Esophagus muscularis mucosa (tissue), 4 donors: Measurements from ENCODE around the gene TRIM71. TPM values are rescaled to one million over a fixed set of nuclear protein-coding genes. Genes with fewer than 3 reads are reported as not detected.

Source experiments
- DNase-seq: peaks from one replicate; pipeline ENCODE4 v3.0.0-alpha.2; 2017; ENCODE audit errors: extremely low spot score
- H3K27ac ChIP-seq, 4 donors: fragments of 200-600 bp; sonication (generic); replicated peaks in 1 of 4; 1 replicate in 3 of 4; 2 replicates in 1 of 4; pipeline ENCODE4 v1.5.1; 2016 to 2019; ENCODE audit warnings: mild to moderate bottlenecking in 1 of 4
- H3K27me3 ChIP-seq, 4 donors: fragments of 200-600 bp; sonication (generic); one replicate each; pipeline versions ENCODE4 v1.5.1 to v1.6.0; 2016 to 2019
- H3K36me3 ChIP-seq, 4 donors: fragments of 200-600 bp; sonication (generic); one replicate each; pipeline ENCODE4 v1.5.1; 2016 to 2019
- H3K4me1 ChIP-seq, 4 donors: fragments of 200-600 bp; sonication (generic); one replicate each; pipeline ENCODE4 v1.5.1; 2016 to 2019
- H3K4me3 ChIP-seq, 4 donors: fragments of 200-600 bp; sonication (generic); 1 replicate in 2 of 4; 2 replicates in 2 of 4; pipeline ENCODE4 v1.5.1; 2016 to 2019; ENCODE audit warnings: mild to moderate bottlenecking in 4 of 4, moderate library complexity in 1 of 4
- H3K9me3 ChIP-seq, 4 donors: fragments of 200-600 bp; sonication (generic); 1 replicate in 3 of 4; 2 replicates in 1 of 4; pipeline ENCODE4 v1.5.1; 2016 to 2019
- EP300 ChIP-seq: sonication (generic); formaldehyde crosslinking; IDR thresholded peaks from one replicate; pipeline ENCODE4 v1.6.1; 2017; ENCODE audit warnings: antibody characterized with exemption
- POLR2A ChIP-seq: fragments of 450-650 bp; IDR thresholded peaks from one replicate; pipeline ENCODE4 v1.6.1; 2017; ENCODE audit warnings: antibody characterized with exemption, moderate library complexity, mild to moderate bottlenecking, low read depth
- POLR2AphosphoS5 ChIP-seq, 2 donors: sonication (generic); formaldehyde crosslinking; IDR thresholded peaks; one replicate each; pipeline ENCODE4 v1.6.1; 2017; ENCODE audit warnings: antibody characterized with exemption in 2 of 2
- WGBS: methylation state at CpG from one replicate; pipeline ENCODE4 v1.1.5; 2018; 5-methylcytosine and 5-hydroxymethylcytosine counted together
- intact Hi-C: fragments of 100-400 bp; cut with DNase I; formaldehyde crosslinking; loops from one replicate; pipeline ENCODE4 v1.15.1; 2023
- total RNA-seq, 4 donors: library from RNA; depleted of rRNA; stranded (reverse); fragments of >200 nt; gene quantifications; one replicate each; pipeline versions ENCODE4 v1.1.0 to v1.2.1, GENCODE V29; 2016
- TF ChIP-seq, protein P1 (sequence below), 3 experiments: fragments of 200-600 bp in 2 of 3; fragments of 450-650 bp in 1 of 3; sonication (generic) in 2 of 3; IDR thresholded peaks; one replicate each; pipeline ENCODE4 v1.5.1; 2017 to 2019; ENCODE audit warnings: antibody characterized with exemption in 3 of 3, mild to moderate bottlenecking in 2 of 3, moderate library complexity in 1 of 3

The TRIM71 gene
- total RNA-seq, 4 donors from 2014 or later = not detected

DNA sequence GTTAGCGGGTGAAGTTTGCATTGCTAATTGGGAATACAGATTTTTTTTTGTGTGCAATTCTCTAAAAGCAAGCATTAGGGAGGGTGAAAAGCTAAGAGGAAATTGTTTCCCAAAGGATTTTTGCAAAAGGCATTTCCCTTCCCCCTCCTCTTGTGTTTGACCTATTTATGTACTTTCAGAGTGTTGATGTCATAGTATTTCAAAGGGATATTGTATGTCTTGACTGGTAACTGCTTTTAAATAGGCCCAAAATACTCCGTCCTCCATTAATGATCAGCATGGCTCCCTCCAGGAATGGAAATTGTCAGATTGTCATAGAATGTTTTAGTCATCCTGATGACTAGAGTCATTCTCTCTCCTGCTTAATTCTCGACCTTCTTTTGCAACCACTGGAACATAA lies 32.4 kb downstream of the TRIM71 start:
- no peak overlapping the region for H3K27ac ChIP-seq
- peaks cover 0 to 2% (median 0%) of the 10 kb centered on the region in 4 donors for H3K27me3 ChIP-seq
- intact Hi-C loops = no loop called here
- peaks cover 0 to 2% (median 0%) of the 10 kb centered on the region in 4 donors for H3K4me1 ChIP-seq
- TF ChIP-seq POLR2AphosphoS5 (IDR thresholded peaks at IDR 0.05) = no peak
- TF ChIP-seq, protein P1, sequence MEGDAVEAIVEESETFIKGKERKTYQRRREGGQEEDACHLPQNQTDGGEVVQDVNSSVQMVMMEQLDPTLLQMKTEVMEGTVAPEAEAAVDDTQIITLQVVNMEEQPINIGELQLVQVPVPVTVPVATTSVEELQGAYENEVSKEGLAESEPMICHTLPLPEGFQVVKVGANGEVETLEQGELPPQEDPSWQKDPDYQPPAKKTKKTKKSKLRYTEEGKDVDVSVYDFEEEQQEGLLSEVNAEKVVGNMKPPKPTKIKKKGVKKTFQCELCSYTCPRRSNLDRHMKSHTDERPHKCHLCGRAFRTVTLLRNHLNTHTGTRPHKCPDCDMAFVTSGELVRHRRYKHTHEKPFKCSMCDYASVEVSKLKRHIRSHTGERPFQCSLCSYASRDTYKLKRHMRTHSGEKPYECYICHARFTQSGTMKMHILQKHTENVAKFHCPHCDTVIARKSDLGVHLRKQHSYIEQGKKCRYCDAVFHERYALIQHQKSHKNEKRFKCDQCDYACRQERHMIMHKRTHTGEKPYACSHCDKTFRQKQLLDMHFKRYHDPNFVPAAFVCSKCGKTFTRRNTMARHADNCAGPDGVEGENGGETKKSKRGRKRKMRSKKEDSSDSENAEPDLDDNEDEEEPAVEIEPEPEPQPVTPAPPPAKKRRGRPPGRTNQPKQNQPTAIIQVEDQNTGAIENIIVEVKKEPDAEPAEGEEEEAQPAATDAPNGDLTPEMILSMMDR (IDR thresholded peaks at IDR 0.05) = no peak
- TF ChIP-seq POLR2A = no peak
- TF ChIP-seq EP300 = no peak
- H3K9me3 ChIP-seq = no peaks in the 10 kb centered on the region
- 57% methylated on average over 3 of the region's 3 CpGs for WGBS
- DNase-seq = no peak
- no peak overlapping the region for H3K4me3 ChIP-seq
- H3K36me3 ChIP-seq = no peaks in the 10 kb centered on the region

DNA sequence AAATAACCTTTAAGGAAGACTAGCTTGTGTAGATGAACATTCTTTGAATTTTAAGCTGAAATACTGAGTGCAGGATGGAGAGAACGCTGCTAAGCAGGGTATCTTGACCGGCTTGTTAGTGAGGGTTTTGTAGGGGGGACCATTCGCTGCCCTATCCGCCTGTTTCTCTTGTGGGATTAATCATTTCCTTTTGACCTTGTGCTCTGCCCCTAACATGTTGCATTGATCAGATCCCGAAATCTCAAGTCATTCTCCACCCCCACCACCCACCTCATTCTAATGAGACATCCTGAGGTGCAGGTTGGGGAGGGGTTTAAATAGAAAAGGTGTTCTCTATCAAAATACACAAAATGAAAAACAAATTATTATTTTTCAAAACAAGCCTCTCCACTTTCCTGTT lies 32.8 kb downstream of the TRIM71 start:
- DNase-seq = no peak
- Histone ChIP-seq H3K27me3 (peaks cover 0 to 3% (median 0%) of the 10 kb centered on the region in 4 donors), H3K9me3 (no peaks in the 10 kb centered on the region), H3K36me3 (no peaks in the 10 kb centered on the region), H3K27ac (no peak overlapping the region), H3K4me1 (peaks cover 0 to 2% (median 0%) of the 10 kb centered on the region in 4 donors), H3K4me3 (no peak overlapping the region)
- intact Hi-C loops = no loop called here
- TF ChIP-seq, protein P1 (IDR thresholded peaks at IDR 0.05) = no peak
- no peak for TF ChIP-seq EP300
- no peak for TF ChIP-seq POLR2AphosphoS5 (IDR thresholded peaks at IDR 0.05)
- no peak for TF ChIP-seq POLR2A
- WGBS = 82% methylated on average over 5 of the region's 5 CpGs

DNA sequence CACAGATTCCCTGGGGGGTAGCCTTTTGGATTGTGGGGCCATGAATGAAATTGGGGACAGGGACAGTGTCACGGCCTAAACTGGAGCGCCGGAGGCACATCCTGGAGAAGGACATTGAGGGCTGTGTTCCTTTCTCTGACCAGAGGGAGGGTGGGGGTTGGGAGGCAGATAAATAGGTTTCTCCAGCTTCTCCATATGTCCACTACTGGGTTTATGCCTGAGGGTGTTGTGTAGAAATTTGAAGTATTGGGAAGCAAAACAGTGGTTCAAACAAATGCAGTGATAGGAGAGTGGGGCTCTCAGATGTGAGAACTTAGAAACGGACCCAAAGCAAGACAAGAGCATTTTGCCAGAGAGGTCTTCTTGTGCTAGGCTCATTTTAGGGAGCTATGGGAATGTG lies 34.3 kb downstream of the TRIM71 start:
- H3K27ac ChIP-seq = no peak overlapping the region
- H3K36me3 ChIP-seq = no peaks in the 10 kb centered on the region
- no peak for DNase-seq
- no peak overlapping the region for H3K4me3 ChIP-seq
- intact Hi-C loops = no loop called here
- no peaks in the 10 kb centered on the region for H3K9me3 ChIP-seq
- H3K27me3 ChIP-seq = peaks cover 0 to 3% (median 0%) of the 10 kb centered on the region in 4 donors
- TF ChIP-seq EP300 (no peak), POLR2AphosphoS5 (IDR thresholded peaks at IDR 0.05) (no peak), POLR2A (no peak)
- TF ChIP-seq, protein P1 (IDR thresholded peaks at IDR 0.05) = no peak
- peaks cover 0 to 2% (median 0%) of the 10 kb centered on the region in 4 donors for H3K4me1 ChIP-seq
- WGBS = 98% methylated on average over 4 of the region's 4 CpGs

DNA sequence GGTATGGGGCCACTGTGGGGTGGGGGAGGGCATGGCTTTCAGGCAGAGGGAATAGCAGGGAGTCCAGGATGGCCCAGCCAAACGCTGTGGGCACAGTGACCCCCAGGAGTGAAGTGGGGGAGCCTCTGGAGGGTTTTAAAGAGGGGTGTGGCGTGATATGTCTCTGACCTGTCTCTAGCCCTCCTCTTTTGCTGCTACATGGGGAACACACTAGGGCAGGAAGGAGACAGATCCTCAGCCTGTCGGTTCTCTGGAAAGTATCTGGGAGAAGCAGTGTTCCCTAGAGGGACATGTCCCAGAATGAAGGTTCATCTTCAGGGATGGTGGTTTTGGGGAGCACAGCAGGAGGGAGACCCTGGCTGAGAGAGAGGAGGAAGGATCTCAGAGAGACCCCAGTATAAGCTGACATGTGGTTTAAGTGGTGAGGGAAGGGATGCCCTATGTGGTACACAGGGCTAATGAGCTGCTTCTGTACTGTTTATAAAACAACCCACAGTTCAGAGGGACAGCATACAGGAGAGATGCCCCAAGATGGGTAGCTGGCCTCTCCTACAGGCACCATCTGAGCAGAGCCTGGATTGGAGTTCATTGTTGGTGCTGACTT lies 37.7 kb downstream of the TRIM71 start:
- no peak for TF ChIP-seq POLR2A
- TF ChIP-seq, protein P1 (IDR thresholded peaks at IDR 0.05) = no peak
- no peak for TF ChIP-seq EP300
- no peak for TF ChIP-seq POLR2AphosphoS5 (IDR thresholded peaks at IDR 0.05)
- H3K36me3 ChIP-seq = no peaks in the 10 kb centered on the region
- H3K27me3 ChIP-seq = peaks cover 0 to 3% (median 0%) of the 10 kb centered on the region in 4 donors
- 75% methylated on average over 3 of the region's 3 CpGs for WGBS
- DNase-seq = no peak
- H3K27ac ChIP-seq = no peak overlapping the region
- H3K4me1 ChIP-seq = no peaks in the 10 kb centered on the region
- H3K9me3 ChIP-seq = no peaks in the 10 kb centered on the region
- intact Hi-C loops = no loop called here
- H3K4me3 ChIP-seq = no peak overlapping the region

DNA sequence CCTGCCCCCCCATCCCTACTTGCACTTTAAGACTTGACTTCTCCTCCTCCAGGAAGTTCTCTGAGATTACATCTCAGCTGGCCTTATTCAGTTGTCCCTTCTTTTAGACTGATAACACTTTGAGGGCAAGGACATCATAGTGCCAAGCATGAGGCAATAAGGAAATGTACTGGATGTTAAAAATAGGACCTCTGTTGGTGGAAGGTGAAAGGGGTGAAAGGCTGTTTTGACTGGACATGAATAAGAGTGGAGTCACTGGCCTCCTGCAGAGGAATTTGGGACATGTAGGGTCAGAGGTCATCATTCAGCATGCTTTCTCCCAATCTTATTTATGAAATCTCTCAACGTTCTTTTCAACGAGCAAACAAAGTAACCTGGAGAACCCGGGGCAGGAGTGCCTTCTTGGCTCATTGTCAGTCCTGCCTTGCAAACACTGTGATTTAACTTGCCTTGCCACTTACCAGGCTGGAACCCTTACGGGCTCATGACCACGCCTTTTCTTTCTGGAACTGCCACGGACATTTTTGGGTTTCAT lies 38.6 kb downstream of the TRIM71 start:
- intact Hi-C loops = no loop called here
- DNase-seq = no peak
- WGBS = 58% methylated on average over 6 of the region's 6 CpGs
- H3K27ac ChIP-seq = no peak overlapping the region
- H3K9me3 ChIP-seq = no peaks in the 10 kb centered on the region
- H3K4me1 ChIP-seq = no peaks in the 10 kb centered on the region
- TF ChIP-seq POLR2AphosphoS5 (IDR thresholded peaks at IDR 0.05) (no peak), EP300 (no peak), POLR2A (no peak)
- TF ChIP-seq, protein P1 (IDR thresholded peaks at IDR 0.05) = no peak
- H3K4me3 ChIP-seq = no peak overlapping the region
- peaks cover 0 to 3% (median 0%) of the 10 kb centered on the region in 4 donors for H3K27me3 ChIP-seq
- no peaks in the 10 kb centered on the region for H3K36me3 ChIP-seq
